Measurements from ENCODE around the gene ZNF200.
"Not testable (repeated sequence)": the region's sequence is repeated elsewhere in the genome, so short reads cannot be mapped to it uniquely, and the experiment has no call there.

The ZNF200 gene

DNA sequence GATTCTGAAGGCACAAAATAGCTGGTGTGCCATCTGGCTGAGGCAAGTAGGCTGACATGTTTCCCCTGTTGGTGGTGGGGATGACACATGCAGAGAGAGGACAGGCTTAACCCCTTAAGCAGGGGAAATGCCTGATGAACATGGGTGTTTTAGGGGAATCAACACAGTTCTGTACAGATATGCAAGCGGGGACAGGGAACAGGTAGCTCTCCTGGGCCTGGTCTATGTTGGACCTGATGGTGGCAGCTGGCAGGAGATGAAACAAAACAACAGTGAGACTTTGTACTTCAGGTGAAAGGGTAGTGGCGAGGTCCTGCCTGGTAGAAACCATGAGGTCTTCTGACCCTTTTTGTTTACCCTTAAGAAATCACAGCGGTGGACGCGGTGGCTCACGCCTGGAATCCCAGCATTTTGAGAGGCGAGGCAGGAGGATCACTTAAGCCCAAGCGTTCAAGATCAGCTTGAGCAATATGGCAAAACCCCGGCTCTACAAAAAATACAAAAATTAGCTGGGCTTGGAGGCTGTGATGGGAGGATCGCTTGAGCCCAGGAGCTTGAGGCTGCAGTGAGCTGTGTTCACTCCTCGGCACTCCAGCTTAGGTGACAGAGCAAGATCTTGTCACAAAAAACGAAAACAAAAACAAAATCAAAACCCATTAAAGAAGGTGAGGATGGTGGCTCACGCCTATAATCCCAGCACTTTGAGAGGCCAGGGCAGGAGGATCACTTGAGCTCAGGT lies 36.5 kb downstream of the ZNF200 start:
- DNase-seq (ENCODE audit: low read depth in 2 of 2) = no peak

DNA sequence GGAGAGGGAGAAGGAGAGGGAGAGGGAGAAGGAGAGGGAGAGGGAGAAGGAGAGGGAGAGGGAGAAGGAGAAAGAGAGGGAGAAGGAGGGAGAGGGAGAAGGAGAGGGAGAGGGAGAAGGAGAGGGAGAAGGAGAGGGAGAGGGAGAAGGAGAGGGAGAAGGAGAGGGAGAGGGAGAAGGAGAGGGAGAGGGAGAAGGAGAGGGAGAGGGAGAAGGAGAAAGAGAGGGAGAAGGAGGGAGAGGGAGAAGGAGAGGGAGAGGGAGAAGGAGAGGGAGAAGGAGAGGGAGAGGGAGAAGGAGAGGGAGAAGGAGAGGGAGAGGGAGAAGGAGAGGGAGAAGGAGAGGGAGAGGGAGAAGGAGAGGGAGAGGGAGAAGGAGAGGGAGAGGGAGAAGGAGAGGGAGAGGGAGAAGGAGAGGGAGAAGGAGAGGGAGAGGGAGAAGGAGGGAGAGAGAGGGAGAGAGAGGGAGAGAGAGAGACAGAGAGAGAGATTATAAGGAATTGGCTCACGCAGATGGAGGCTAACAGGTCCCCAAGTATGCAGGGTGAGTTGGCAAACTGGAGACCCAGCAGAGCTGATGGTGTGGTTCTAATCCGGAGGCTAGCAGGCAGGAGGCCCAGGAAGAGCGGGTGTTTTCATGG lies 37.1 kb downstream of the ZNF200 start:
- not testable (repeated sequence) for DNase-seq (ENCODE audit: low read depth in 2 of 2)

DNA sequence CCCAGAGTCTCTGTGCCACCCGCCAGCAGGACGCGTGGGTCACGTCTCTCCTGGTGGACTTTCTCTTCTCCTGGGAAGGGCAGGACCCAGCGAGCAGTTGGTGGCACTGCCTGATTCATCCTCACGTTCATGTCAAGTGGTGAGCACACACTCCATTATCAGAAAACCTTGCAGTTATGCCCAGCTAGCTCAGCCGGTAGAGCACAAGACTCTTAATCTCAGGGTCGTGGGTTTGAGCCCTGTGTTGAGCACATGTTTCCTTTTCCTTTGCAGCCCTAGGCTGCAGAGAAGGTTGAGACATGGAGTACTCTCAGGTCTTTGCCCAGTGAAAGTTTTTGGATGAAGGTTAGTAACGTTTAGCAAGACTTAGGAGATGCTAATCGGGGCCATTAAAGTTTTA lies 39.0 kb downstream of the ZNF200 start:
- DNase-seq (ENCODE audit: low read depth in 2 of 2) = no peak

DNA sequence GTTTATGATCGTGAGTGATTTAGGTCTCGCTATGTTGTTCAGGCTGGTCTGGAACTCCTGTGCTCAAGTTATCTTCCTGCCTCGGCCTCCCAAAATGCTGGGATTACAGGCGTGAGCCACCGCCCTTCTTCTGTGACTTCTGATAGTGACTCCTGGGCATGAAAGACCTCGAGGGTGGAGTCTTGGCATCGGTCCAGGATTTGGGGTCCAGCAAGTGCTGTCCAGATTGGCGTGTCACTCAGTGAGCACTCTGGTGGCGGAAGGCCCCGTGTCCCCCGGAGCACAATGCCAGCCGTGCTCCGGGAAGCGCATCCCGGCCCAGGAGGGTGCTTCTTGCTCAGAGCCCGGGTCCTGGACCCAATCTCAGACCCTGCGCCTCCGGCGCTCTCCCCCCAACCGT lies 40.2 kb downstream of the ZNF200 start:
- DNase-seq (ENCODE audit: low read depth in 2 of 2) = no peak

DNA sequence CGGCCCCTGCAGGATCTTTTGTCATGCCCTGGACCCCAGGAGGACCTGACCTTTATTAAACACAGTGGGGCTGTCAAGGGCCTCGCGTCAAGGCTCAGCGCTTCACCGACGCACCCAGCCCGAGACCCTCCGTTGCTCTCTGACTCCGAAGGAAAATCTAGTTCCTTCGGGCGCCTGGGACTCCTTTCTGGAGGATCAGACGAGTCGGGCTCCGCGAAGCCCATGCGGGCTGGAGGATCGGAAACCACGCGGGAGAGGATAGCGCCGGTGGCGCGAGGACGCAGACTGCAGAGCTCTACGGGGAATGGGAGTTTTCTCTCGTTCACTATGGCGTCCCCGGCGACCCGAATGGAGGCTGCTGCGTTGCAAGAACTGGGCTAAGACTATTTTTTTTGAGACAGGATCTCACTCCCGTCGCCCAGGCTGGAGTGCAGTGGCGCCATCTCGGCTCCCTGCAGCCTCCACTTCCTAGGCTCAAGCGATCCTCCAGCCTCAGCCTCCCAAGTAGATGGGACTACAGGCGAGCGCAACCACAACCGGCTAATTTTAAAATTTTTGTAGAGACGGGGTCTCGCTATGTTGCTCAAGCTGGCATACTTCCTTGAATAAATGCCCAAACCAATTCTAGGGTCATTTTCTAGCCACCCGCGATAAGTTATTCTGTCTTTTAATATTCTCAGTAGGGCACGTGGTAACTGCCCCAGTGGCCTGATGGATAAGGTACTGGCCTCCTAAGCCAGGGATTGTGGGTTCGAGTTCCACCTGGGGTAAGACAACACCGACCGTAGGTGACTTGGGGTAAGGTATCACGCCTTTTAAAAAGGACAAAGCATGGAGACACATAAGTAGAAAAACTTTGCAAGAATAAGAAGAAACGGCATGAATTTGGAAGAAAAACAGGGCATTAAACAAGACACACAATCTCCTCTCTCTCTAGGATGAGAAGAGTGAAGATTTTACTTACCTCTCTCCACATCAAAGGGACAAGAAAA lies 41.4 kb downstream of the ZNF200 start:
- no peak for DNase-seq (ENCODE audit: low read depth in 2 of 2)

DNA sequence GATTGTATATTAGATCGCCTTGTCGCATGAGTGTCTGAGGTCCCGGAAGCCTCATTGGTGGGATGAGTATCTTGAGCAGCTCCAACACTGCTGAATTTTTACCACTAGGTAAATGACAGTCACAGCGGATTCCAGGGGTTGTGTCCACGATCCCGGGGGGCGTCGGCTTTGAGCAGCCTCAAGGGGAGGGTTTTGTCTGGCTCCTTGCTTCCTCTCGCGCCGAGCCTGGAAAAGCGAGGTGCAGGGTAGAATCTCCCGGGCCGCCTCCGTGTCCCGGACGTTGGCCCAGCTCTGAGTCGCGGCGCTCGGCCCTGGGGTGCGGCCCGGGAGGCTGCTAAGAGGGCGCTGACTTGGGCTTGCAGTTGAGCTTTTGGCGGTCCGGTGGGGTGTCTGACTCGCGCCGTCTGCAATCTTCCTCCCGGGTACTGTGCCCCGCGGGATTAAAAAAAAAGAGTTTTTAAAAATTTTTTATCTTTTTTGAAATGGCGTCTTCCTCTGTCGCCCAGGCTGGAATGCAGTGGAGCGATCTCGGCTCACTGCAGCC lies 42.4 kb downstream of the ZNF200 start:
- DNase-seq (ENCODE audit: low read depth in 2 of 2) = no peak

DNA sequence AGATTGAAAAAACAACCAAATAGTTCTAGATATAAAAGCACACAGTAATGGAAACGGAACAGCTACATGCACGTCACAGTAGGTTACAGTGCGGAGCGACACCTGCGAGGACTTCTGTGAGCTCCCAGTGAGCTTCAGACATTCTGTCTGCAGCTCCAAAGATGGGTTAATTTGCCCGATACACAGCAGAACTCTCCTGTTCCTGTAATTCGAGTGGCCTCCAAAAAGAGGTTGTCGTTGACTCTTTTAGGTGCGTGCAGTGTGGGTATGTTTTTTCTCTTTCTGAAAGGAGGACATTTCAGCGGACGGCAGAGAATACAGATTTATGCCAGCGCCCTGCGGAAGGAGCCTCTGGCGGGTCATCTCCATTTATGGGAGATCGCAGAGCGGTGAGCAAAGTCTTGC lies 44.0 kb downstream of the ZNF200 start:
- DNase-seq (ENCODE audit: low read depth in 2 of 2) = no peak

DNA sequence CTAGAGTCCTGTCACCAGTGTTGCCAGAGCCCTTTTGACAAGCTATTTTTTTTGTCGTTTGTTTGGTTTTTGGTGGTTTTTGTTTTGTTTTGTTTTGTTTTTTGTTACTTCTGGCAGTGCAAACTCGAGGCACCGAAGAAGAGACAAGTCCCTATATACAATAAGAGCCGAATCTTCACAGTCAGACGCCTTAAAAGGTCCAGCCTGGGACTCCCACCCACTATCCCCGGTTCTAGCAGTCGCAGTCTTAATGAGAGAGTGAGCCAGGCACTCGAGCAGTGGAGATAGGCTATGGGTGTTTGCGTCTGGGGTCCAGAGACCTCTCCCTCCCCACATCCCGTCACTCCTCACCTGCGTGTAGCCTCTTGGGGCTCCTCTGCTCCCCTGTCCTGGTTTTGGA lies 45.1 kb downstream of the ZNF200 start:
- no peak for DNase-seq (ENCODE audit: low read depth in 2 of 2)

DNA sequence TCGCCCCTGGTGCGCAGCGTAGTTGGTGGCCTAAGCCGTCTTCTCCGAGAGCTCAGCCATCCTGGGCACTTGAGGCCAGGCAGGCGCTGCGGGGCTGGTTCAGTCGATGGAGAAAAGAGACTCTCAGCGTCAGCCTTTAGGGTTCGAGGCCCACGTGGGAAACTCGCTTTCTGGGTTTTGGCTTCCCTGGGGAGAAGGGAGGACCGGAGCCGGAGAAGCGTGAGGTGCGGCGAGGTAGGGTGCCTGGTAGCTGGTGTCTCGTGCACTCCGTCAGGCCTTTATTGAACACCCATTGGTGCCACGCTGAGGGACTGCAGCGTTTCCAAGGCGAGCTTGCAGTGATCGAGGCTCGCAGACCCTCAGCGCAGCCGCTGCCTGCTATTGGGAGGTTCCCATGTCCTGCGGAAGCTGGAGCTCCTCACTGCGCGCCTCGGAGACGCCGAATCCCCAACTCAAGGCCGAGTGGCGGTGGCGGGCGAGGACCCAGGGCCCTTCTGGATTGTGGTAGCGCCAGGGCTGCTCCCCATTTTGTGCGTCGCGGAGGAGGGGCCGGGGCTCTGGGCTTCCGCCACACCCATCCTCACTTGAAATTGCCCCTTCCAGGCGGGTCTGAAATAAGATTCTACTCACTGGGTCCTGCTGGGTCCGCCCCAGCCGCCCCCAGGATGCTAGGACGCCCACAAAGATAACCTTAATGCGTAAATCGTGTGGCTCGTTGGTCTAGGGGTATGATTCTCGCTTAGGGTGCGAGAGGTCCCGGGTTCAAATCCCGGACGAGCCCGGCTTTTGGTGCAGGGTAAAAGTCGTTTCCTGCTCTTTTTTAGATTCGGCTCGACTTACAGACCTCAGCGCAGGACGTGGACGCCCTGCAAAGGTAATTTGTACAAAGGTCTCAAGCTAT lies 45.8 kb downstream of the ZNF200 start:
- DNase-seq (ENCODE audit: low read depth in 2 of 2) = no peak

DNA sequence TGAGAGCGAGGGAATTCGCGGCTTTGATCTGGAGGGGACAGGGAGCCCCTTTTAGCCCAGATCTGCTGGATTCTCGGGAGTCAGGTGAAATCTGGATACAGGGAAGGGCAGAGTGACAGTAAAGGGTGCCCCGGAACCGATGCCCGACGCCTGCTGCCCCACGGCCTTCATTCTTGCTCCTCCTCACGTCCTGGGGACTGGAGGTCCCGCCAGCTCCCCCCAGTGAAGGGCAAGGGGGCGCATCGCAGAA lies 46.4 kb downstream of the ZNF200 start:
- DNase-seq (ENCODE audit: low read depth in 2 of 2) = no peak

DNA sequence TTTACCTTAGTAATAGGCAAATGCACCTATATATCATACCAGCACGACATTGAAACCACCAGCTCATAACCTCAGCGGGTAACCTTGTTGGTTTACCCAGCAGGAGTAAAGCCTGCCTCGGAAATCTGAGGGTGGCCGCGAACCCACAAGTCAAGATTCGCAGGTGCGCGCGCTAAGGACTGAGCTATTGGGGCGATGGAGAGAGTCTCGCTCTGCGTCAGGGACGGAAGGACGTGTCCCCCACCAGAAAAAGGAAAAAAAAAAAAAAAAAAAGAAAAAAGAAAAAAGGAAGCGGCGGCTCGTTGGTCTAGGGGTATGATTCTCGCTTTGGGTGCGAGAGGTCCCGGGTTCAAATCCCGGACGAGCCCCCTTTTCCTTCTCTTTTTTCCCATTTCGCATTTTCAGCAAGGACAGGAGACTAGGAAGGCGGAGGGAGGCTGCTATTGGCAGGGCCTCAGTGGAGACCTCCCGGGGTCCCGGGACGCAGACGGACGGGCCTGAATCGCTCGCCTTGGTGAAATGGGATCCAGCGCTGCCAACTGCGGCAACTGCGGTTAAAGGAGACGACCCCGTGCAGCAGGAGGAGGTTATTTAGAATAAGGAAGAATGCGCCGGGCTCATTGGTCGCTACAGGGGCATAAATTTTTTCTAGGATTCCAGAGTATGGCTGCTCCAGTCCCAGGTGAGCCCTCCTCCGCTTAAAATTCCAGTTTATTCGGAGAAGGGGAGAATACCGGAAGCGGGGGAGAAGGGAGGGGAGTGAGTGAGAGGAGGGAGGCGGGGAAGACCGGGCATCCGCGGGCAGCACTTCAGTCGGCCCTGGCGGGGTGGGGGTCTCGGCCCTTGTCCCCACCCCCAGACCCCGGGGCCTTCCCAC lies 46.9 kb downstream of the ZNF200 start, which contains the start of gene OR1F1:
TSS of gene OR1F1 (plus strand) at position 407 of the 877 bp plus-strand sequence.
- DNase-seq (ENCODE audit: low read depth in 2 of 2) = peak in 1 of 2 donors; percentile 36

DNA sequence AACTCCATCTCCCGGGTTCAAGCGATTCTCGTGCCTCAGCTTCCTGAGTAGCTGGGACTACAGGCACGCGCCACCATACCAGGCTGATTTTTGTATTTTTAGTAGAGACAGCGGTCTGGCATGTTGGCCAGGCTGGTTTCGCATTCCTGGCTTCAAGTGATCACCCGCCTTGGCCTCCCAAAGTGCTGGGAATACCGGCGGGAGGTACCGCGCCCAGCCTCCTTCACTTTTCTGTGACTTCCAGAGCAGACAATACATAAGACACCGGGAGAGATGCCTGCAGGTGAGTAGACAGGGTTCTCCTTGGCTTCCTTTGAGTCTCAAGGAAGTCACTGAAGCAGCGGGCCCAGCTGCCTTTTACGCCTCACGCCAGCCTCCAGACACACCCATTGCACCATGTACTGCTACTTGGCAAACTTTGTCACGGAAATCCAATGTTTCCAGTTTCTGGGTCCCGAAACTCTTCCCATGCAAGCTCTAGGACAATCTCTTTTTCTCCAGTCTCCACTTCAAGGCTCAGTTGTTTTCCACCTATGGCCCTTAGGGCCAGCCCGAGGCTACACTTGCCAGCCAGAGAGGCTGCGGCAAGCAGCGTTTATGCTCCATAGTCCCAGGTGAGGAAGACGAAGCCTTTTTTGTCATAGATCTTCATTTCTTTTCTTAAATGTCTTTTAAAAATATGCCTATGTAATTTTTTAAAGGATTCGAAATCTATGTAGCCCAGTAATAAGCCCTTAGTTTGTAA lies 47.8 kb downstream of the ZNF200 start:
- no peak for DNase-seq (ENCODE audit: low read depth in 2 of 2)

DNA sequence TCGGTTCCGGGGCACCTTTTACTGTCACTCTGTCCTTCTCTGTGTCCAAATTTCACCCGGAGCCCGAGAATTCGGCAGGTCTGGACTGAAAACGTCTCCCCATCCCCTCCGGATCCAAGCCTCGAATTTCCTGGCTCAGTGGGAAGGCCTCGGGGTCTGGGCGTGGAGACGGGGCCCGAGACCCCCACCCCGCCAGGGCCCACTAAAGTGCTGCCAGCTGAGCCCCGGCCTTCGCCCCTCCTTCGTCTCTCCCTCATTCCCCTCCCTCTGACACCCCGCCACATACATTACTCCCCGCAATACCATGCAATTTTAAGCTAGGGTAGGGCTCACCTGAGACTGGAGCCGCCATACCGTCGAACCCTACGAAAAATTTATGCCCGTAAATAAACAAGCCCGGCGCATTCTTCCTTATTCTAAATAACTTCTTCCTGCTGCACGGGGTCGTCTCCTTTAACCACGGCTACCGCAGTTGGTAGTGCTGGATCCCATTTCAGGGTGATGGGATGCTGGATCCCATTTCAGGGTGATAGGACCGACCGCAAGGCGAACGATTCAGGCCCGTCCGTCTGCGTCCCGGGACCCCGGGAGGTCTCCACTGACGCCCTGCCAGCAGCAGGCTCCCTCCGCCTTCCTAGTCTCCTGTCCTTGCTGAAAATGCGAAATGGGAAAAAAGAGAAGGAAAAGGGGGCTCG lies 51.4 kb downstream of the ZNF200 start:
- DNase-seq (ENCODE audit: low read depth in 2 of 2) = no peak

DNA sequence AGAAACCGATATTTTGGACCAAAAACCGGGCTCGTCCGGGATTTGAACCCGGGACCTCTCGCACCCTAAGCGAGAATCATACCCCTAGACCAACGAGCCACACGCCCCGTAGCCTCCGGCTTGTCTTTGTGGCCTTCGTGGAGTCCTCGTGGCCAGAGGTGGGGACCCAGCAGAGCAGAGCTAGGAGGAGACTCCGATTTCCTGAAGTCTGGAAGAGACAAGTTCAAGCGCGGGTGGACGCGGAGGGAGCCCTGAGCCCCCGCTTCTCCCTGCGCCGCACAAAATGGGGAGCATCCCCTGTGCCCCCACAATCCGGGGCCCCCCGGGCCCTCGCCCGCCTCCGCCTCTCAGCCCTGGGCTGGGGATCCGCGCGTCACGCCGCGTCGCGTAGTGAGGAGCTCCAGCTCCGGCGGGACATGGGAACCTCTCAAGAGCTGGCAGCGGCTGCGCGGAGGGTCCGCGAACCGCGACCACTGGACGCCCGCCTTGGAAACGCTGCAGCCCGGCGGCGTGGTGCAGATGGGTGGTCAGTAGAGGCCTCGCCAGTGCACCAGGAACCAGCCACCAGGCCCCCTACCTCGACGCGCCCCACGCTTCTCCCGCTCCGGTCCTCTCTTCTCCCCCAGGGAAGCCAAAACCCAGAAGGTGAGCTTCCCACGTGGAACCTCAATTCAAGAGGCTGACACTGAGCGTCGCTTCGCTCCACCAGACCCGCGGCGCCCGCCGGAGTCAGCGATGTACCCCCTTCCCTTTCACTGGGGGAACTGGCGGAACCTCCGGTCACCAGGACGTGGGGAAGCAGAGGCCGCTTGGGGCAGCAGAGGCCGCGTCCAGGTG lies 52.1 kb downstream of the ZNF200 start:
- no peak for DNase-seq (ENCODE audit: low read depth in 2 of 2)

DNA sequence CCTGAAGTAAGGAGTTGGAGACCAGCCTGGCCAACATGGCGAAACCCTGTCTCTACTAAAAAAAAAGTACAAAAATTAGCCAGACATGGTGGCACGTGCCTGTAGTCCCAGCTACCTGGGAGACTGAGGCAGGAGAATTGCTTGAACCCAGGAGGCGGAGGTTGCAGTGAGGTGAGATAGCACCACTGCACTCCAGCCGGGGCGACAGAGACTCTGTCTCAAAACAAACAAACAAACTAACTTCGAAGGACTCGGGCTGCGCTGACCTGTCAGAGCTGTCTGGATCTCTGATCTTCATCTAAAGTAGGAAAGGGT lies 52.7 kb downstream of the ZNF200 start:
- not testable (repeated sequence) for DNase-seq (ENCODE audit: low read depth in 2 of 2)

DNA sequence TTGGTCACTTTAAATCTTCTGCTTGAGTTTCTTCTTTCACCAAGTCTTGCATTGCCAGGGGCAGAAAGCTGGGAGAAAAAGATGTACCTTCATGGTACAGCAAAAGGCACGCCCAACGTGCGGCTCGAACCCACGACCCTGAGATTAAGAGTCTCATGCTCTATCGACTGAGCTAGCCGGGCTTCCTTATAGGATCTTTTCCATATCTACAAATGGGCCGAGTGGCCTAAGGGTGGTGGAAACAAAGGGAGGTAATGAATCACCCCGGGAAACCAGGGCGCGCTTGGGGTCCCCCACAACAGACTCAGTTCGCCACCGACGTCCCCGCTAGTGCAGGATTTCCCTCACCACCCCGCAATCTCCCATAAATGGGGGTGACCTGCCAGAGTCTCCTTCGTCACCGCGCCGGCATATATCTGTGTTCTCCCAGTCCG lies 54.5 kb downstream of the ZNF200 start:
- no peak for DNase-seq (ENCODE audit: low read depth in 2 of 2)

DNA sequence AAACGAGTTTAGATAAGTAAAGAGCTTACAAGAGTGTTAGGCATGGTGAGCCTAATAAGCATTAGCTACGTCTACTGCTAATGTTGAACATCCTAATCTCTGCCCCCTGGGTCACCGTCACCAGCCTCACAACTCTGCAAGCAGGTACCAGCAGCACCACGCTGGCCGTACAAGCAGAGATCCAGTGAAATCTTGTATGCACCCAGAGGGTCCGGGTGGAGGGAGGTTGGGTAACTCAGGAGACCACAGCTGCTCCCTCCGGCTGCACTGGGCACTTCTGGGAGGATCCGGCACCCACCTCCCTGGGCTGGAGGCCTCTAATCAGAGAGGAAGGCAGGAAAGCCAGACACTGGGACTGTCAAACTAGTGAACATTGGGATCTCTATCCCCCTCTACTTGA lies 55.3 kb downstream of the ZNF200 start:
- no peak for DNase-seq (ENCODE audit: low read depth in 2 of 2)

All from stimulated activated CD8-positive, alpha-beta memory T cell treated with anti-CD3 and anti-CD28 coated beads, Interleukin-7, amount 100 ng/mL, for 4 hours (primary cell).